DMS153 treated with DMSO at 0.1 percent for 48 hours (cell line): ENCODE measurements around the gene EVI5.
"Not testable (repeated sequence)": the region's sequence is repeated elsewhere in the genome, so short reads cannot be mapped to it uniquely, and the experiment has no call there.

Source experiments
- DNase-seq: peaks from one replicate; lab custom pipeline; 2025; ENCODE audit not compliant: unreplicated experiment; lab: John Stamatoyannopoulos, UW

The EVI5 gene

DNA sequence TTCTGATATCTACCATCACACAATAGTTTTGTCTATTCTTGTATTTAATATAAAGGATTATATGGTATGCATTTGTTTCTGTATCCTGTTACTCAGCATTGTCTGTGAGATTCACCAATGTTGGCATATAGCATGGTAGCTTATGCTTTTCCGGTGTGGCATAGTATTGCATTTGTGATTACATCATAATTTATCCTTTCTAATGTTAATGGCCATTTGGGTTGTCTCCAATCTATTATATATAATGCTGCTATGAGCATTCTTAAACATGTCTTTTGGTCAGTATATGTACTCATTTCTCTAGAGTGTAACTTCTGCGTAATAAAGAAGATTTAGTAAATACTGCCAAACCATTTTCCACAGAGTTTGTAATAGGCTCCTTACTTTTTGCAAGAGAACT is 257.2 kb downstream of the EVI5 start:
- DNase-seq, result no peak

- DNase-seq, result not testable (repeated sequence)
Measured at GRCh38 chr1:92524944-92525590, 259.8 kb downstream of the EVI5 start.

- DNase-seq, result no peak
Measured at GRCh38 chr1:92519043-92519442, 265.9 kb downstream of the EVI5 start.

- DNase-seq, result no peak
Measured at GRCh38 chr1:92516574-92516973, 268.3 kb downstream of the EVI5 start.

DNA sequence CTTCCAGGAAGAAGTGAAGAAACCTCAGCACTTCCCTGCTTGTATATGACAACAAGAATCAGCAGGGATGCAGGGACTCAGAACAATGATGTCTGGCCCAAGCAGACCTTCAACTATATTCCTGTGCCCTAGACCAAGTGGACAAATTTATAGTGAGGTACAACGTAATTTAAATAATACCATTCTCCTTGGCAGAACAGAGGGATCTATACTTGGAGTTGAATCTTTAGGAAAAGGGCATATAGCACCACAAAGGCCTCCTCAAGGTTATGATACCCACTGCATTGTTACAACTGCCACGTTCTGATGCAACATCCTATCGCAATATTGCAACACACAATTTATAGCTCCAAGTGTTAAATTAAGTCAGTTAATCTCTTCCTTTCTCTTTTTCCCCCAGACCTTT is 269.1 kb downstream of the EVI5 start:
- no peak for DNase-seq

- DNase-seq, result no peak
Measured at GRCh38 chr1:92511541-92511940, 273.4 kb downstream of the EVI5 start.

GRCh38 chr1:92509619-92510018 is 275.3 kb downstream of the EVI5 start:
- no peak for DNase-seq

DNA sequence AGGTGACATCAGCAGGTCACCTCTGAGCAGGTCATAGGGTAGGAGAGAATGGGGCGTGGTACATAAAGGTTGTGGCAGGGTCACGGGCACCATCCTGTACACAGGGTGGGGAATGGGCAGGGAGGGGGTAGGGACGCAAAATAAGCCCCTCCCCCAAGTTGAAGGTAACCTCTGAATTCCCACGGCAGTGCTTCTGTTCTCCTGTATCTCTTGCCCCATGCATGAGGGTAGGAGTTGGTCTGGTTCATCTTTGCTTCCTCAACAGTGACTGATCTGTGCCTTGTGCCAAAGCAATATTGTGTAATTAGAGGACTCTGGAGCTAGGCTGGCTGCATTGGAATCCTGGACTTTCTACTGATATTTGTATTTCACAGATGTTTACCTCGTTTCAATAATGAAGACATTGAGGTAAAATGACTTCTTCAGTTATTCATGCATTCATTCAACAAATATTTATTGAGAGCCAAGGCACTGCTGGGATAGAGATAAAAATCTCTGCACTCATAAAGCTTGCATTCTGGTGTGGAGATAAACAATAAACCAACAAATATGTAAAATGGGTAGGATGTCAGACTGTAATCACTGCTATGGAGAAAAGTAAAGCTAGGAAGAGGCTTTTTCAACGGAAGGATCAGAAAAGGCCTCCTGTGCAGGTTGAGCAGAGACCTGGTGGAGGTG is 279.8 kb downstream of the EVI5 start:
- DNase-seq, result no peak

DNA sequence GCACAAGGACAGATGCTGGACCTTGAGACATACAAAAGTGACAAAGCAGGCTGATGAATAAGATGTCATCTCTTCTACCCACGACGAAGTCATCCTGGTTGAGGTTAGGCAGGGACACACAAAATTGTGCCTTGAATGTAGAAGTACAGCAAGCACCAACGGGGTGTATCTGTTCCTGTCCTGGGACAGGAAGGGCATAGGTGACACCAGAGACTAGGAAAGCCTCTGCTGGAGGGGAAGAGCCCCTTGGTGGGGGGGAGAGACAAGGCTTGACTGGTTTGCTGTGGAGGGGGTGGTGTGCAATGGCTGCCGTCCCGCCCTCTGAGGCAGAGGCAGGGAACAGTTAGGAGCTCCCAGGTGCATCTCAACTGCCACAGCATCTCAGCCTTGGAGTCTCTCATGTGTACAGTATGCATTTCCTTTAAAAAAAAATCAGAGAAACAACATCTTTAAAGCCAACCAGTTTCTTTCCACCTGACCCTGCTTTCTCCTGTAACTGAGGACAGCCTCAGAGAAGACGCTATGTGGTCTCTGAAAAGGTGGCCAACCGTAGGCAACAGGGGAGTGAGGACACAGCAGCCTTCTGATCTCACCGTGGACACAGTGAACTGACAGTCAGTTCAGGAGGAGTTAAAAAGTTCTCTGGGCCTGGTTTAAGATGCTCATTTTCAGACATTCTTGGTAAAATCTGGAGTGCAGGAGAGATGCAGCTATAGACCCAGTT is 280.5 kb downstream of the EVI5 start:
- DNase-seq, result no peak

DNA sequence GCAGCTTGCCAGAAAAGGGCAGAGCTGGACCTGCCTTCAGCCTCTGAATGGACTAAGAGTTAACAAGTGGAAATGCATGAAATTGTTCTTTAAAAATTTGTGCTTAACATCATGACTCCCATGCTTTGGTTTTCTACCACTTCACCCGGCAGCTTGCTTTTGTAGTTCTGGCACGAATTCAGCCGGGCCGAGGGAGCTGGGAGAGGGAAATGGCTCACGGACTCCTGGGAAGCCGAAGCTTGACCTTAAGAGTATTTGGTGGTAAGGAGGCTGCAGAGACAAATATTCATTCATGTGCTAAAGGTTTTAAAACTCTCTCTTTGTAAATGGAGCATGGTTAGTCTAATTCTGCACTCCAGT is 281.0 kb downstream of the EVI5 start:
- no peak for DNase-seq

- DNase-seq, result no peak
Measured at GRCh38 chr1:92503043-92503925, 281.6 kb downstream of the EVI5 start.

GRCh38 chr1:92502247-92502646 is 282.7 kb downstream of the EVI5 start:
- no peak for DNase-seq

DNA sequence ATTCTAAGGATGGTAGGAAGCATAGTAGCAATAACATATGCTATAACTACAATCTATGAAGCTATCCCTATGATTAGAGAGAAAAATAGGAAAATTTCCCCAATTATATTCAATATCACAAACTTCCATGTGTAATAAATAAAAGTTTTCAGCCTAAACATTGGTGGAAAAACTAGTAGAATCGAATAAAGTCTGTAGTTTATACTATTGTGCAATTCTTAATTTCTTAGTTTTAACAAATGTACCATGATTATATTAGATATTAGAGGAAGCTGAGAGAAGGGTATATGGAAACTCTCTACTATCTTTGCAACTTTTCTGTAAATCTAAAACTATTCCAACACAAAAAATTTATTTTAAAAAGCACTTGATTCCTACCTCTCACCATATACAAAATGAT is 284.4 kb downstream of the EVI5 start:
- no peak for DNase-seq

- no peak for DNase-seq
Measured at GRCh38 chr1:92495392-92496063, 289.4 kb downstream of the EVI5 start.

DNA sequence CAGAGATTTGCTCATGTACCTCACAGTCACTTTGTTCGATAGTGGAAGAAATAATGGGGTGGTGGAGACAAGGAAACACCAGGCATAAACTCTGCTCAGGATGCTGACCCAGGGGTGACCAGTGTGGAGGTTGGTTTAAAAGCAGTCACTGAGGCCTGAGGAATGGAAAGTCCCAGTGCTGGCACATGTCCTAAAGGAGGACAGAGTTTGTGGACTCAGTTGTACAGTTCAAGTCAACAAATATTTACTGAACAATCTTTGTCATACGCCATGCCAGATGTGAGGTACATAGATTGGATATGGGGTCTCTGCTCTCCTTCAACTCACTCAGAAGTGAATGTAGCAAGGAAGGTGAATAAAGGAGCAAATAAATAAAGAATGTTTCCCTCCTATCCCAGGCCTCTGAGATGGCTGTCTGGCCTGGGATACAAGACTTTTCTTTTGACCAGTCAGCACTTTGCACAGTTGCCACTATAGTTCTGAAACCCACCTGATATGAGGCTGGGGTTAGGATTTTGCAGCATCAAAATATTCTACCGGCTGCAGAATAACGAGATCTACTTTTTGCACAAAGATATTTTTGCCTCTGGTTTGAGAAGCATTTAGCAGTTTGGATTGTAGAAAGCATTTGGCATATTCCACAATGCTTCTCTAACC is 290.3 kb downstream of the EVI5 start:
- no peak for DNase-seq

- DNase-seq, result no peak
Measured at GRCh38 chr1:92493139-92493538, 291.8 kb downstream of the EVI5 start.

- no peak for DNase-seq
Measured at GRCh38 chr1:92488832-92489231, 296.1 kb downstream of the EVI5 start.

DNA sequence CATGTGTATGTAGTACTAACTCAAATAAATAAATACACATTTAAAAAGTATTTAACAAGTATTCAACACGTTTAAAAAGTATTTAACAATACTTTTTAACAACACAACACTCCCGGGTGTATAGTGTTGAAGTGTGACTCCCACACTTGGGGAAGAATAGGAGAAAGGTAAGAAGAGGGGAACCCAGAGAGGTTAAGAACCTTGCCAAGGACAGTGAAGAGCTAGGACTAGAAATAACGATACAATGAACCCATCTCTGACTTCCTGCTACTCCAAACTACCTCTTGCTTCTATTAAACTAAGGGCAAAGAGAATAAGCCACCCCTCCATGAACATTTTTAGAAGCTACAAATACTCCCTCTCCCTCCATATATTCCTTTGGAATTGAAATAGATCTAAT is 296.5 kb downstream of the EVI5 start:
- DNase-seq, result no peak

- no peak for DNase-seq
Measured at GRCh38 chr1:92487078-92487605, 297.8 kb downstream of the EVI5 start.
